ENCODE results near the gene KYAT1.

The KYAT1 gene

DNA sequence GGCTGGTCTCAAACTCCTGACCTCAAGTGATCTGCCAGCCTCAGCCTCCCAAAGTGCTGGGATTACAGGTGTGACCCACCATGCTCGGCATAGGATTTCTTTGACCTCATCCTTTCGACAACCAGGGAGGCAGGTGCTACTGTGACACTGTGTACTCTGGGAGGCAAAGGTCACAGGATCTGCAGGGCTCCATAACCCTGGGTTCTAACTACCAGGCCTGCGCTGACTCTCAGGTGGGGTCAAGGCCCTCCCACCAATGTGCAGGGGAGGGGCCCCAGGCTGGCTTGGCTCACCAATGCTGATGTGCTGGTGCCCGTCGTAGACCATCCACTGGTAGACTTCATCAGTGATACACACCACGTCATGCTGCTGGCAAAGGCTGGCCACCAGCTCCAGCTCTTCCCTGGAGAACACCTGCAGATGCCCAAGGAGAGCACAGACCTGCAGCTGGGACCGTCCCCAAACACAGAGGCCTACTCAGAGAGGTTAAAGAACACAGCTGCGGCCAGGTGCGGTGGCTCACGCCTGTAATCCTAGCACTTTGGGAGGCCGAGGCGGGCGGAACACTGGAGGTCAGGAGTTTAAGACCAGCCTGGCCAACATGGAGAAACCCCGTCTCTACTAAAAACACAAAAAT is 45.1 kb downstream of the KYAT1 start:
- no peaks in the 10 kb centered on the region for H3K27me3 ChIP-seq (ENCODE audit: control insufficient read depth in 1 of 2, insufficient read depth in 2 of 2, low read length in 2 of 2)
- H3K4me1 ChIP-seq (ENCODE audit: control insufficient read depth, insufficient read depth, low read length), result no peaks in the 10 kb centered on the region
- H3K4me3 ChIP-seq (ENCODE audit: low read length in 2 of 2), result no peak overlapping the region
- H3K27ac ChIP-seq (ENCODE audit: low read length), result no peak overlapping the region
- no peaks in the 10 kb centered on the region for H3K9me3 ChIP-seq (ENCODE audit: control insufficient read depth in 2 of 2, low read length in 2 of 2)
- H3K9ac ChIP-seq (ENCODE audit: low read length in 2 of 2), result no peak overlapping the region
- H3K36me3 ChIP-seq (ENCODE audit: control insufficient read depth in 2 of 2, insufficient read depth in 2 of 2, low read length in 2 of 2), result no peaks in the 10 kb centered on the region

DNA sequence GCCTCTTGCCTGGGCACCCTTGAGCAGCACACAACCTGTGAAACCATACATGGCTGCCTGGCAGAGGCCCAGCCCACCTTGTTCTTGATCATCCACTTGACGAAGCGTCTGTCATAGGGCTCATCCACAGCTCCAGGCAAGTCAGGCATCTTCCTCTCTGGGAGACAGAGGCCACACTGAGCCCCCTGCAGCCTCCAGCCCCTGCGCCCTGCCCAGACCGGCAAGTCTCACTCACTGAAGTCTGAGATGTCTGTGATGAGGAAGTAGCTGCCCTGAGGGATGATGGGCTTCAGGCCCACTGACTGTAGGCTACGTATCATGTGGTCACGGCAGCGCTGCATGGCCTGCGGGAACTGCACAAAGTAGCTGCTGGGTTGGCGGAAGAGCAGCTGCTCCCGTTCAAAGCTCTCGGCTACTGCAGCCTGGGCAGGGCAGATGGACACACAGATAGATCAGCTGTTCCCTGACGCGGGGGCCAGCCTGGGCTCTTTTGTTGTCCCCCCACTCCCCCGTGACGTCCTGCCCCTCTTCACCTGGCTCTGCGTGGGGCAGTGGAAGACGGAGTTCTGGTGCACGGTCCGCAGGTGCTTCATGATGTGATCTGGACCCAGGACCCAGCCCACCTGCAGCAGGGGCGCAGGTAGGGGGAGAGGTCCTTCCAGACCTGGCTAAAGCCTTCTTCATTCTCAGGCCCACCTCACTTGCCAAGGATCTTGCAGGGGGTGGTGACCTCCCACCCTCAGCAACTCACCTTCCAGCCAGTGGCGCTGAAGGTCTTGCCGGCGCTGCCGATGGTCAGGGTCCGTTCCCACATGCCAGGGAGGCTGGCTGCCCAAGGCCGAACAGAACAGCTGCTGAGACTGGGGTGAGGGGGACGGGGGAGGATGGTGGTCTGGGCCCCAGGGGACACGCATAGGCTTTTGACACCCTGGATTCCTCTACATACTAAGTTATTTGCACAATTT is 46.2 kb downstream of the KYAT1 start:
- Histone ChIP-seq H3K27ac (ENCODE audit: low read length) (no peak overlapping the region), H3K4me1 (ENCODE audit: control insufficient read depth, insufficient read depth, low read length) (no peaks in the 10 kb centered on the region), H3K9me3 (ENCODE audit: control insufficient read depth in 2 of 2, low read length in 2 of 2) (no peaks in the 10 kb centered on the region), H3K4me3 (ENCODE audit: low read length in 2 of 2) (no peak overlapping the region), H3K36me3 (ENCODE audit: control insufficient read depth in 2 of 2, insufficient read depth in 2 of 2, low read length in 2 of 2) (no peaks in the 10 kb centered on the region), H3K27me3 (ENCODE audit: control insufficient read depth in 1 of 2, insufficient read depth in 2 of 2, low read length in 2 of 2) (no peaks in the 10 kb centered on the region), H3K9ac (ENCODE audit: low read length in 2 of 2) (no peak overlapping the region)

DNA sequence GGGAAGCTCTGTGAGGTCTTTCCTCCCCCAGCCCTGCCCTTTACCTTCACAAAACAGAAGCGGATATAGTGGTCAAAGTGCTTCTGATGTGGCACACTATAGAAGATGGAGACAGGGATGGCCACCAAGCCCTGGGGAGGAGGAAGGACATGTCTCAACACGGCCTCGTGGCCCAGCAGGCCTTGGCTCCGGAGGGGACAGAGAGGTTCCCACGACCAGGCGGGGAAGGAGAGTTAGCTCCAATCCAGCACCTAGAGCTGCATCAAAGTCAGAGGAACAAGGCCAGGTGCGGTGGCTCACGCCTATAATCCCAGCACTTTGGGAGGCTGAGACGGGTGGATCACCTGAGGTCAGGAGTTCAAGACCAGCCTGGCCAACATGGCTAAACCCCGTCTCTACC is 48.1 kb downstream of the KYAT1 start:
- no peak overlapping the region for H3K9ac ChIP-seq (ENCODE audit: low read length in 2 of 2)
- no peaks in the 10 kb centered on the region for H3K36me3 ChIP-seq (ENCODE audit: control insufficient read depth in 2 of 2, insufficient read depth in 2 of 2, low read length in 2 of 2)

DNA sequence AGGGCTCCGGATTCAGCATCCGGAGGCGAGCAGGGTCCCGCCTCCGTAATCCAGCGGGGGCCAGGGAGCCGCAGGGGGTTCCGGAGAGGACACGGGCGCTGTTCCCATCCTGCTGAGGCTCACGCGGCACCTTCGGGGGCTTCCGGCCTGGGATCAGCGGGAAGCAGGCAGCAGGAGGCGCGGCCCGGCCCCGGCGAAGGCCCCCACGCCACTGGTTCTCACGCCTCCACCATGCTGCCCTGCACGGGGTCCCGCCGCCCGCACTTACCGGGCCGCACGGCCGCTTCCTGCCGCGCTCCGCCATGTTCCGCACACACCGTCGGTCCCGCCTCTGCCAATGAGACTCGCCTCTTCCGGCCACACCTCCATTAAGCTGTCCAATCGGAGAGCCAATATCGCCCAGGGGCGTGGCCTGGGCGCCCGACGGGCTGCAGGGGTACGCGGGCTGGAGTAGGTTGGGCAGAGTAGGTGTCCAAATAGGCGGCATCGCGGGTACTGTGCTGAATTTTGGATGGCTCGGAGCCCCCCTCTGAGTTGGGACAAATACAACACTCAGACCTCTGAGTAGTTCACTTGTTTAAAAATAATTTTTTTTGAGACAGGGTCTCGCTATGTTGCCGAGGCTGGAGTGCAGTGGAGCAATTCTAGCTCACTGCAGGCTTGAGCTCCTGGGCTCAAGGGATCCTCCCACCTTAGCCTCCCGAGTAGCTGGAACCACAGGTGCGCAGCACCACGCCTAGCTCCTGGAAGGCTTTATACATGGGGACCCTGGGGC is 52.1 kb downstream of the KYAT1 start, which contains the start of gene SPOUT1:
Gene SPOUT1 (minus strand): TSS at position 318 of the 775 bp plus-strand sequence. CDS start 14 bp downstream, at position 304.
- no peak within 1 kb of the TSS for H3K27ac ChIP-seq (ENCODE audit: low read length)

More for the DNA sequence above, 48.1 kb downstream of the KYAT1 start:
- H3K4me3 ChIP-seq (ENCODE audit: low read length in 2 of 2), result no peak overlapping the region
- no peaks in the 10 kb centered on the region for H3K9me3 ChIP-seq (ENCODE audit: control insufficient read depth in 2 of 2, low read length in 2 of 2)
- peaks cover 12% of the 10 kb centered on the region for H3K4me1 ChIP-seq (ENCODE audit: control insufficient read depth, insufficient read depth, low read length)
- no peaks in the 10 kb centered on the region for H3K27me3 ChIP-seq (ENCODE audit: control insufficient read depth in 1 of 2, insufficient read depth in 2 of 2, low read length in 2 of 2)
- H3K27ac ChIP-seq (ENCODE audit: low read length), result no peak overlapping the region

DNA sequence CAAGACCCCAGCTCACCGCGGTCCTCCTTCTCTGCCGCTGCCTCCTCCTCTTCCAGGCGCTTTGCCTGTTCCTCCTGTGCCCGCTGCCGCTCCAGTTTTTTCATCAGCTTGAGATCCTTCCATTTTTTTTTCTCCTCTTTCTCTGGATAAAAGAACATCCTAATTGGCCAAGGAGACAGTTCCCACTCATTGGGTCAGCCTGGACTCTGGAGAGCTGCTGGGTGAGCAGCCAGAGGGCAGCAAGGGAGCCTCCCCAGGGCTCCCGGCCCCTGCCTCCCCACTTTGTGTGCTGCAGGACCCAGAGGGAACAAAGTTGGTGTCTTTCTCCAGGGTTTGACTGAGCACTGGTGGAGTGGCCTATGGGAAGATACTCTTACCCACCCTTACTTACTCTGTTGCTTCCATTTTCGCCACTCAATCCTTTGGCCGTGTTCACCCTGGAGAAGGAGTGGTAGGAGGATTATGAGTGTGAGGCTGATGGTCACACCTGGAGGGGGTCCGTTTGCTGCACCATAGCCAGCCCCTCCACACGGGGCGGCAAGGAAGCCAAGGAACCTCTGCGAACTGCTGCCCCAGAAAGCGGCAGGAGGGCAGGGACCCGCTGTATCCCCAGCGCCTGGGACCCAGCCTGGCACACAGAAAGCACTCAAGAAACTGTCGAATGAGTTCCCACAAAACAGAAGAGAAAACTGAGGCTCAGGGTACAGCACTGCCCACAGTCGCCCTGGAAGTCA is 52.9 kb downstream of the KYAT1 start:
- H3K4me1 ChIP-seq (ENCODE audit: control insufficient read depth, insufficient read depth, low read length), result peaks cover 16% of the 10 kb centered on the region
- peak overlapping the region; percentile 77 to 80 for H3K9ac ChIP-seq (ENCODE audit: low read length in 2 of 2)
- H3K4me3 ChIP-seq (ENCODE audit: low read length in 2 of 2), result peak overlapping the region; percentile 71 to 89
- H3K36me3 ChIP-seq (ENCODE audit: control insufficient read depth in 2 of 2, insufficient read depth in 2 of 2, low read length in 2 of 2), result peaks cover 13 to 22% of the 10 kb centered on the region in 2 donors
- H3K27me3 ChIP-seq (ENCODE audit: control insufficient read depth in 1 of 2, insufficient read depth in 2 of 2, low read length in 2 of 2), result no peaks in the 10 kb centered on the region
- no peak overlapping the region for H3K27ac ChIP-seq (ENCODE audit: low read length)
- H3K9me3 ChIP-seq (ENCODE audit: control insufficient read depth in 2 of 2, low read length in 2 of 2), result no peaks in the 10 kb centered on the region

More for the DNA sequence above, 52.1 kb downstream of the KYAT1 start, which contains the start of gene SPOUT1:
- peaks cover 9 to 17% of the 10 kb centered on the region in 2 donors for H3K36me3 ChIP-seq (ENCODE audit: control insufficient read depth in 2 of 2, insufficient read depth in 2 of 2, low read length in 2 of 2)
- H3K4me1 ChIP-seq (ENCODE audit: control insufficient read depth, insufficient read depth, low read length), result peaks cover 16% of the 10 kb centered on the region
- H3K9ac ChIP-seq (ENCODE audit: low read length in 2 of 2), result peak within 1 kb of the TSS; percentile 77 to 80
- no peaks in the 10 kb centered on the region for H3K27me3 ChIP-seq (ENCODE audit: control insufficient read depth in 1 of 2, insufficient read depth in 2 of 2, low read length in 2 of 2)
- no peaks in the 10 kb centered on the region for H3K9me3 ChIP-seq (ENCODE audit: control insufficient read depth in 2 of 2, low read length in 2 of 2)
- peak within 1 kb of the TSS; percentile 71 to 89 for H3K4me3 ChIP-seq (ENCODE audit: low read length in 2 of 2)

DNA sequence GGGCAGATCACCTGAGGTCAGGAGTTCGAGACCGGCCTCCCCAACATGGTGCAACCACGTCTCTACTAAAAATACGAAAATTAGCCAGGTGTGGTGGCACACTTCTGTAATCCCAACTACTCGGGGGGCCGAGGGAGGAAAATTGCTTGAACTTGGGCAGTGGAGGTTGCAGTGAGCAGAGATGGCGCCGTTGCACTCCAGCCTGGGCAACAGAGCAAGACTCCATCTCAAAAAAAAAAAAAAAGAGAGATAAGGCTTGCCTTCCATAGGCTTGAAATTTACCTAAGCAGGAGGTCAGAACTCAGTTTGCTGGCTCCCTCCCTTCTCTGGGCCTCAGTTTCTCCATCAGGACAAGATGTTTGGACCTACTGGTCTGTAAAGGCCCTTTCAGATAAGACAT is 53.5 kb downstream of the KYAT1 start:
- H3K36me3 ChIP-seq (ENCODE audit: control insufficient read depth in 2 of 2, insufficient read depth in 2 of 2, low read length in 2 of 2), result peaks cover 13 to 24% of the 10 kb centered on the region in 2 donors
- H3K9ac ChIP-seq (ENCODE audit: low read length in 2 of 2), result no peak overlapping the region

DNA sequence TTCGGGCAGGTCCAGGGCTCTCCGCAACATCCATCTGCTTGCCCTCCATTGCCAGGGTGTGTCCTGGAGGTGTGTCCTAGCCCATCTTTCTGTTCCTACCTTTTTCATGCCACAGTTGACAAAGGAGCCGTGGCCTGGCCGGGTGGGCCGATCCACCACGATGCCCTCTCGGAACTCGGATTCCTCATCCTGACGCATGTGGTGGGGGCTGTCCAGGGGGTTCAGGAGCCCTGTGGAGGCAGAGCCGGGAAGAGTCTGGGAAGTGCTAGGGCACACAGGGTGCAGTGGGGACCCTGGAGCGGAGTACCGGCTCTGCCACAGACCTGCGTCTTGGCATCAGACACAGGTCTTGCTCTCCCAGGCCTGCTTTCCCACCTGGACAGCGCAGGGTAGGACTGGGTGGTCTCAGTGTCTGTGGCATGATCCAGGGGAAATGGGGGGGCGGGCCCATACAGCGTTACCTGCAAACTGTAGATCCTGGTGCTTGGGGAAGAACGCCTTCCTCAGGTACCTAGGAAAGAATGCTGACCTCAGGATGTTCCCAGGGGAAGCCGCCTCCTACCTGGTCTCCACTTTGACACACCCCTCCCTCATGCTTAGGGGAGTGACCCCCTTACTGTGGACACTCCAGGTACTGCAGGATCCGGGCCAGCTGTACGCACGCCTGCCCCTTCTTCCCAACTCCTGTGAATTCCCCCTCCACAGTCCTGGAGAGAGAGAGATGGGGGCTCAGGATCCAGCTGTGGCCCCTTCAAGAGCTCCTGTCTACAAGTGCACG is 55.6 kb downstream of the KYAT1 start:
- Histone ChIP-seq H3K9ac (ENCODE audit: low read length in 2 of 2) (no peak overlapping the region), H3K27ac (ENCODE audit: low read length) (no peak overlapping the region), H3K4me1 (ENCODE audit: control insufficient read depth, insufficient read depth, low read length) (peaks cover 16% of the 10 kb centered on the region), H3K36me3 (ENCODE audit: control insufficient read depth in 2 of 2, insufficient read depth in 2 of 2, low read length in 2 of 2) (peaks cover 25 to 37% of the 10 kb centered on the region in 2 donors), H3K27me3 (ENCODE audit: control insufficient read depth in 1 of 2, insufficient read depth in 2 of 2, low read length in 2 of 2) (no peaks in the 10 kb centered on the region), H3K4me3 (ENCODE audit: low read length in 2 of 2) (no peak overlapping the region), H3K9me3 (ENCODE audit: control insufficient read depth in 2 of 2, low read length in 2 of 2) (no peaks in the 10 kb centered on the region)

More for the DNA sequence above, 53.5 kb downstream of the KYAT1 start:
- Histone ChIP-seq H3K9me3 (ENCODE audit: control insufficient read depth in 2 of 2, low read length in 2 of 2) (no peaks in the 10 kb centered on the region), H3K4me3 (ENCODE audit: low read length in 2 of 2) (no peak overlapping the region), H3K4me1 (ENCODE audit: control insufficient read depth, insufficient read depth, low read length) (peaks cover 16% of the 10 kb centered on the region), H3K27me3 (ENCODE audit: control insufficient read depth in 1 of 2, insufficient read depth in 2 of 2, low read length in 2 of 2) (no peaks in the 10 kb centered on the region), H3K27ac (ENCODE audit: low read length) (no peak overlapping the region)

DNA sequence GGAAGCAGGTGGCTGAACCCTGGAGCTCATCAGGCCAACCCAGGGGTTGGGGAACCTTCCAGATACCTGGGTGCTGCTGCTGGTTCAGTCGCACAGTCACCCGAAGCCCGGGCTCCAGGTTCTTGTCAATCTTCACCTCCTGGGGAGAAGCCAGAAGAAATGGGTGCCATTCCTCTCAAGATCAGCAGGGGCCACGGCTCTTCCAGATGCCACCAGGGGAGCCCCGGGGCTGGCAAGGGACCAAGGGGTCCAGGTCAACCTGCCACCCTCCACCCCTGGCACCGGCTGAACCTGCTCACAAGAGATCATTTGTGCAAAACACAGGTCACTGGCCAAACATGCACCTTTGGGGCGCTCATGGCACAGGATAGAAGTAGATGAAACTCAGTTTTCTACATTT is 56.8 kb downstream of the KYAT1 start:
- H3K36me3 ChIP-seq (ENCODE audit: control insufficient read depth in 2 of 2, insufficient read depth in 2 of 2, low read length in 2 of 2), result peaks cover 25 to 37% of the 10 kb centered on the region in 2 donors
- H3K4me3 ChIP-seq (ENCODE audit: low read length in 2 of 2), result no peak overlapping the region
- H3K9me3 ChIP-seq (ENCODE audit: control insufficient read depth in 2 of 2, low read length in 2 of 2), result no peaks in the 10 kb centered on the region
- H3K9ac ChIP-seq (ENCODE audit: low read length in 2 of 2), result no peak overlapping the region
- H3K27me3 ChIP-seq (ENCODE audit: control insufficient read depth in 1 of 2, insufficient read depth in 2 of 2, low read length in 2 of 2), result no peaks in the 10 kb centered on the region
- peaks cover 16% of the 10 kb centered on the region for H3K4me1 ChIP-seq (ENCODE audit: control insufficient read depth, insufficient read depth, low read length)
- H3K27ac ChIP-seq (ENCODE audit: low read length), result no peak overlapping the region

DNA sequence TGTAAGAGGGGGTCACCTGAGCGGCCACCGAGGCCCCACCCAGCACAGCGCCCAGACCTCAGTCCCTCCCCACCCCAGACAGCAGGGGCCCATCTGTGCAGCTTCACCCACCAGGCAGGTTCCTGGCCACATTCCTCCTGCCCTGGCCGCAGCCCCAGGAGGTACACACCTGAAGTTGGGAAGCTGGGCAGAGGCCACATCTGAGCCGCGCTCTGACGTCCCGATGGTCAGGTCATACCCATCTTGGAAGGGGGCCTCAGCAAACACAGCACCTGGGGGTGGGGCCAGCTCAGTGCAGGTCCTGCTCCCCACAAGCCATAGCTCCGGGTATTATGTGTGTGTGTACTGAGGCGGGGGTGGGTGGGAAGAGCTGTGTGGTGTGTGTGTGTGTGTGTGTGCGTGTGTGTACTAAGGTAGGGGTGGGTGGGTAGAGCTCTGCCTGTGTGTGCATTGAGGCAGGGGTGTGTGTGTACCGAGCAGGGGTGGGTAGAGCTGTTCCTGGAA is 57.8 kb downstream of the KYAT1 start:
- Histone ChIP-seq H3K27ac (ENCODE audit: low read length) (no peak overlapping the region), H3K9me3 (ENCODE audit: control insufficient read depth in 2 of 2, low read length in 2 of 2) (no peaks in the 10 kb centered on the region), H3K4me3 (ENCODE audit: low read length in 2 of 2) (no peak overlapping the region), H3K4me1 (ENCODE audit: control insufficient read depth, insufficient read depth, low read length) (peaks cover 20% of the 10 kb centered on the region), H3K27me3 (ENCODE audit: control insufficient read depth in 1 of 2, insufficient read depth in 2 of 2, low read length in 2 of 2) (no peaks in the 10 kb centered on the region), H3K36me3 (ENCODE audit: control insufficient read depth in 2 of 2, insufficient read depth in 2 of 2, low read length in 2 of 2) (peaks cover 25 to 37% of the 10 kb centered on the region in 2 donors), H3K9ac (ENCODE audit: low read length in 2 of 2) (no peak overlapping the region)

Measured in stomach smooth muscle (tissue), 2 donors.